Left lung (tissue), 10 donors: ENCODE results near the gene AP1M1. TPM values are rescaled to one million over a fixed set of nuclear protein-coding genes. Genes with fewer than 3 reads are reported as not detected.
A peak's percentile ranks its signal among the peaks of the same experiment; 100 is the strongest.

Experiments
- ATAC-seq: fragments of 200-7000 bp; cut with Tn5 transposase; one replicate; pipeline ENCODE4 v1.9.1; 2020; ENCODE audit warnings: moderate library complexity
- DNase-seq, 4 donors: peaks; one replicate each; pipeline ENCODE4 v3.0.0-alpha.2; 2013 to 2020
- H3K27ac ChIP-seq, 2 donors: fragments of 200-600 bp; sonication (generic) in 1 of 2; one replicate each; pipeline versions ENCODE4 v1.5.0 to v1.8.0; 2020 to 2021
- H3K27me3 ChIP-seq, 2 donors: fragments of 200-600 bp; sonication (generic) in 1 of 2; one replicate each; pipeline versions ENCODE4 v1.5.0 to v1.8.0; 2020 to 2021
- H3K36me3 ChIP-seq, 2 donors: fragments of 200-600 bp; sonication (generic) in 1 of 2; one replicate each; pipeline versions ENCODE4 v1.5.0 to v1.8.0; 2020 to 2021
- H3K4me1 ChIP-seq, 2 donors: fragments of 200-600 bp; one replicate each; pipeline ENCODE4 v1.8.0; 2021
- H3K4me3 ChIP-seq, 2 donors: fragments of 200-600 bp; sonication (generic) in 1 of 2; one replicate each; pipeline versions ENCODE4 v1.5.0 to v1.8.0; 2020 to 2021; ENCODE audit warnings: mild to moderate bottlenecking in 1 of 2
- H3K9me3 ChIP-seq, 2 donors: fragments of 200-600 bp; sonication (generic) in 1 of 2; one replicate each; pipeline versions ENCODE4 v1.5.0 to v1.8.0; 2020 to 2021
- intact Hi-C, 2 donors: fragments of 100-400 bp; cut with DNase I; formaldehyde crosslinking; loops; one replicate each; pipeline versions ENCODE4 v1.11.2 to v1.14.2; 2022
- polyA plus RNA-seq, 6 donors: library from polyadenylated mRNA; unstranded; fragments of 120-200 nt; gene quantifications; one replicate each; pipeline ENCODE4 v1.2.1, GENCODE V29; 2013; ENCODE audit not compliant: insufficient read length in 6 of 6
- total RNA-seq, 2 donors: library from RNA; stranded (reverse); fragmentation: NEBNext Ultra II Directional; extraction: Animal tissue kit (Norgen Biotek cat#: 25700); gene quantifications; one replicate each; pipeline ENCODE4 v1.2.1, GENCODE V29; 2021
- TF ChIP-seq, protein P1 (sequence below), 2 donors: fragments of 200-600 bp; sonication (generic) in 1 of 2; IDR thresholded peaks; one replicate each; pipeline versions ENCODE4 v1.5.0 to v1.8.0; 2021; ENCODE audit warnings: antibody characterized with exemption in 2 of 2
- donor health status: DM: no; HTN: yes; CAD: no.
- donor health status: DM: no; HTN: no; CAD: no.

AP1M1 gene
- total and polyA plus RNA-seq, 8 donors: 51.2 to 73.9 (median 57.0) TPM

DNA sequence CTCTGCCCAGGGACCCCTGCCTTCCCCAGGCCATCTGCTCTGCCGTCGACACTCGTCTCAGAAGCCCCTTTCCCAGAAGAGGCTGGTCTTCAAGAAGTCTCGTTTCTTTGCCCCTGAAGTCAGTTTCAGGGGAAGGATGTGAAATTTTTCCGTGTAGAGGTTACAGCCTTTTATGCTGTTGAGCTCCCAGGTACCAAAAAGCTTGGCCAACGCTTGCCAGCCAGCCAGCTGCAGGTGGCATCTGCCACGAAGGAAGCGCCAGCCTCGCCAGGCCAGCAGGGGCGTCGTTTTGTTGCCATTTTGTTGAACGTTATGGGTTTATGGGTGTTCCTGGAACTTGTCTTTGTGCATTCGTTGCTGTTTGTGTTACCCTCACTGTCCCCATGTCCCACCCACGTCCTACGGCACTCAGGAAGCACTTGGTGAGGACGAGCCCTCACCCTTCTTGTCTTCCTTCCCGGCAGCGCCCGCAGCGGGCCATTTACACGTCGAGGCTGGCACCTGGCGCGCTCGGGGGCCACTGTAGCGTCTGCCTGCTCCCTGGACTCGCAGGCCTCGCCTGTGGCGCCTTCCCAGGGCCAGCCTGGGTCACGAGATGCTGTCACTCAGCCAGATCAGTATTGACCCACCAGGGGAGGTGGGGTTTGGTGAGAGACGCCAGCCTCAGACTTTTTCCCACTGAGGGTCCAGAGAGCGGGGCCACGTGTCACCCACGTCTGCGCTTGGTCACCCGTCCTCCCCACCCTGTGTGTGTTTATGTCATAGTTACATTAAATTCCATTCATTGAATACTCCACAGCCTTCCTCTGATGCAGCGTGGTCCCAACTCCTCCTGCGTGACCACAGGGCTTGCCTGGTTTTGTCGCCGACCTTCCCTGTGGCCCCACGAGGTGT is 37.1 kb downstream of the AP1M1 start:
- TF ChIP-seq, protein P1, sequence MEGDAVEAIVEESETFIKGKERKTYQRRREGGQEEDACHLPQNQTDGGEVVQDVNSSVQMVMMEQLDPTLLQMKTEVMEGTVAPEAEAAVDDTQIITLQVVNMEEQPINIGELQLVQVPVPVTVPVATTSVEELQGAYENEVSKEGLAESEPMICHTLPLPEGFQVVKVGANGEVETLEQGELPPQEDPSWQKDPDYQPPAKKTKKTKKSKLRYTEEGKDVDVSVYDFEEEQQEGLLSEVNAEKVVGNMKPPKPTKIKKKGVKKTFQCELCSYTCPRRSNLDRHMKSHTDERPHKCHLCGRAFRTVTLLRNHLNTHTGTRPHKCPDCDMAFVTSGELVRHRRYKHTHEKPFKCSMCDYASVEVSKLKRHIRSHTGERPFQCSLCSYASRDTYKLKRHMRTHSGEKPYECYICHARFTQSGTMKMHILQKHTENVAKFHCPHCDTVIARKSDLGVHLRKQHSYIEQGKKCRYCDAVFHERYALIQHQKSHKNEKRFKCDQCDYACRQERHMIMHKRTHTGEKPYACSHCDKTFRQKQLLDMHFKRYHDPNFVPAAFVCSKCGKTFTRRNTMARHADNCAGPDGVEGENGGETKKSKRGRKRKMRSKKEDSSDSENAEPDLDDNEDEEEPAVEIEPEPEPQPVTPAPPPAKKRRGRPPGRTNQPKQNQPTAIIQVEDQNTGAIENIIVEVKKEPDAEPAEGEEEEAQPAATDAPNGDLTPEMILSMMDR (IDR thresholded peaks at IDR 0.05): no peak
- intact Hi-C loops: loop anchor here in 1 of 2 donors (5.0 kb wide), 1 partner anchor 158 kb away; no protein-coding TSS in a partner anchor

DNA sequence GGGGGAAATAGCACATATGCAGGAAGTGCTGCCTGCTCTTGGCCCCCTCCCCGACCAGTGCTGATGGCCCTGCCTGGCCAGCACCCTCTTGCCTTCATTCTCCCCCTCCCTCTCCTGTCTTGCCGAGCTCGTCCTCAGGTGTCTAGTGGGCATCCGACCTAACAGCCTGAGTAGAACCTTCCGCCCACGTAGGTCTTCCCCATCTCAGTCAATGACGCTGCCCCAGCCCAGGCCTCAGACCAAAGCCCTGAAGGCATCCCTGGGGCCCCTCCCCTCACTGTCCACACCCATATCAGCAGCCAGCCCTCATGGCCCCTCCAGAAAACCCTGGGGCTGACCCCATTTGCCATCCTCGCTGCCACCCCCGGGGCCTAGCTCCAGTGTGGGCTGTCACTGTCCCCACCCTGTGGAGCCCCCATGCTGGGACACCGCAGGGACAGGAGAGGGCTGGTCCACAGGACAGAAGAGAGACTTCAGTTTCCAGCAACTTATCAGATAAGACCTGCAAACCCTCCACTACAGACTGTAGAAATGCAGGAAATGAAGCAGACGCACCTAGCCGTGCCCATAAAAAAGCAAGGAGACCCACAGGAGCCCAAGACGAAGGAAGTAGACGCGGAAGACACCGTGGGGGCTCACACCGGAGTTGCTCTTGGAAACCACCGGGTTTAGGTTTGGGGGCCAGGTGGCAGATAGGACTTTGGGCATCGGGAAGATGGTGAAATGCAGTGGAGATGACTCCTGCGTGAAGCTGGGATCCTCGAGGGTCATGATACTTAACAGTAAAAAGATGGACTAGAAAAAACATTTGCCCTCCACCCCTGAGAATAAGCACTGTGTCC is 38.3 kb downstream of the AP1M1 start:
- no peak overlapping the region for H3K4me3 ChIP-seq
- peaks cover 0 to 30% of the 10 kb centered on the region in 2 donors for H3K4me1 ChIP-seq
- TF ChIP-seq, protein P1 (IDR thresholded peaks at IDR 0.05): no peak
- intact Hi-C loops: loop anchor here in 1 of 2 donors (5.0 kb wide), 1 partner anchor 156 kb away; no protein-coding TSS in a partner anchor
- no peaks in the 10 kb centered on the region for H3K27me3 ChIP-seq
- no peak for ATAC-seq
- H3K36me3 ChIP-seq: peaks cover 0 to 54% of the 10 kb centered on the region in 2 donors
- peak in 2 of 4 donors; percentile 19 to 42 for DNase-seq
- no peaks in the 10 kb centered on the region for H3K9me3 ChIP-seq
- H3K27ac ChIP-seq: peak overlapping the region in 1 of 2 donors; percentile 73

More for the DNA sequence above, 37.1 kb downstream of the AP1M1 start:
- ATAC-seq (no peak), DNase-seq (peak in 2 of 4 donors; percentile 19 to 72)
- Histone ChIP-seq H3K27me3 (no peaks in the 10 kb centered on the region), H3K4me1 (peaks cover 0 to 30% of the 10 kb centered on the region in 2 donors), H3K4me3 (no peak overlapping the region), H3K27ac (no peak overlapping the region), H3K9me3 (no peaks in the 10 kb centered on the region), H3K36me3 (peaks cover 0 to 66% of the 10 kb centered on the region in 2 donors)

DNA sequence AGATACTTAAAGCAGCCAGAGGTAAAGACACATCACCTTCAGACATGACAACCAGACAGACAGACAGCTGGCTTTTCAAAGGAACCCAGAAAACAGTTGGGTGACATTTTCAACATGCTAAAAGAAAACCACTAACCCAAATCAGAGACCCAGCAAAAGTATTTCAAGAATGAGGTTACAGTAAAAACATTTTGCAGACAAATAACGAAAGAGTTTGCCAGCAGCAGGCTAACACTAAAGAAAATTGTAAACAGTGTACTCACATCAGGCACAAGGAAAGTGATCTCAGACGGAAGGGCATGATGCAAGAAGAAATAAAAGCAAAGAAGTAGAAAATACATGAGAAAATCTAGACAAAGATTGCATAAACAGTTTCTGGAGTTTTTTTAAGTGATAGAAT is 46.4 kb downstream of the AP1M1 start:
- Histone ChIP-seq H3K4me1 (peaks cover 0 to 18% of the 10 kb centered on the region in 2 donors), H3K4me3 (no peak overlapping the region), H3K27me3 (no peaks in the 10 kb centered on the region), H3K9me3 (no peaks in the 10 kb centered on the region), H3K27ac (no peak overlapping the region), H3K36me3 (no peaks in the 10 kb centered on the region)
- ATAC-seq (no peak), DNase-seq (no peak)
- intact Hi-C loops: loop anchor here in 1 of 2 donors (10.0 kb wide), 1 partner anchor 141 kb away; no protein-coding TSS in a partner anchor
- TF ChIP-seq, protein P1 (IDR thresholded peaks at IDR 0.05): no peak

- intact Hi-C loops: loop anchor here (2.0 to 10.0 kb wide), 2 partner anchors 137 kb away; no protein-coding TSS in a partner anchor
- peak; percentile 76 to 97 (median 86) for DNase-seq
- Histone ChIP-seq H3K36me3 (no peaks in the 10 kb centered on the region), H3K4me1 (peaks cover 0 to 26% of the 10 kb centered on the region in 2 donors), H3K27me3 (no peaks in the 10 kb centered on the region), H3K4me3 (no peak overlapping the region), H3K9me3 (no peaks in the 10 kb centered on the region), H3K27ac (no peak overlapping the region)
- TF ChIP-seq, protein P1 (IDR thresholded peaks at IDR 0.05): peak; percentile 88 to 96
- ATAC-seq: peak; percentile 98
These were observed 49.9 kb downstream of the AP1M1 start for GRCh38 chr19:16247353-16248182.
